HepG2 (cell line): ENCODE results near the gene RPH3AL. TPM values are rescaled to one million over a fixed set of nuclear protein-coding genes. Genes with fewer than 3 reads are reported as not detected.
A peak's percentile ranks its signal among the peaks of the same experiment; 100 is the strongest.

Source experiments
- ATAC-seq: fragments of 200-7000 bp; cut with Tn5 transposase; 3 replicates; pipeline ENCODE4 v1.9.1; 2020; ENCODE audit warnings: mild to moderate bottlenecking, moderate library complexity
- BruUV-seq: library from RNA; stranded (reverse); fragments of 400-500 nt; replicated peaks from 2 replicates; lab custom pipeline; 2021; lab: Mats Ljungman, UMichigan
- CTCF ChIA-PET: fragments of 300-600 bp; formaldehyde crosslinking; extraction: SDS; loops from one replicate; lab custom pipeline; 2021; ENCODE audit warnings: low total read pairs, inconsistent platforms, low intra/inter-chr PET ratio; lab: Yijun Ruan, JAX
- POLR2A ChIA-PET: fragments of 350-600 bp; sonication (Branson Sonifier 250); formaldehyde crosslinking; loops from one replicate; lab custom pipeline; 2020; ENCODE audit warnings: antibody characterized with exemption, inconsistent platforms; lab: Yijun Ruan, JAX
- DNase-seq: peaks from one replicate; pipeline ENCODE4 v3.0.0-alpha.2; 2015; ENCODE audit warnings: low spot score
- FAIRE-seq: peaks from 3 replicates; lab custom pipeline; 2011; peaks lifted over from hg19 to GRCh38; lab: Jason Lieb, UNC
- H2AFZ ChIP-seq: one replicate; pipeline ENCODE4 v1.6.1; 2011; ENCODE audit warnings: low read length, inconsistent platforms
- H3K27ac ChIP-seq: fragments of 300-600 bp; 3 replicates; pipeline ENCODE4 v1.8.0; 2011; ENCODE audit warnings: mixed run types, mild to moderate bottlenecking, mixed read lengths, low read length, inconsistent platforms; ENCODE audit not compliant: insufficient read depth; ENCODE audit errors: extremely low read length
- H3K27me3 ChIP-seq, 2 experiments: fragments of 200-600 bp in 1 of 2; 2 replicates in 1 of 2; 3 replicates in 1 of 2; pipeline versions ENCODE4 v1.6.0 to v1.8.0; 2011; ENCODE audit warnings: low read length in 2 of 2, mild to moderate bottlenecking in 2 of 2, moderate library complexity in 2 of 2, inconsistent platforms in 1 of 2; ENCODE audit not compliant: insufficient read depth in 2 of 2, control insufficient read depth in 1 of 2
- H3K36me3 ChIP-seq, 2 experiments: fragments of 200-600 bp in 1 of 2; replicated peaks in 1 of 2; 2 replicates in 1 of 2; 3 replicates in 1 of 2; pipeline versions ENCODE4 v1.5.1 to v1.8.0; 2011; ENCODE audit warnings: low read length in 2 of 2, inconsistent platforms in 1 of 2; ENCODE audit not compliant: insufficient read depth in 2 of 2, control insufficient read depth in 1 of 2
- H3K4me1 ChIP-seq: 2 replicates; pipeline ENCODE4 v1.5.1; 2012; ENCODE audit warnings: low read length, inconsistent platforms; ENCODE audit not compliant: insufficient read depth
- H3K4me2 ChIP-seq: 2 replicates; pipeline ENCODE4 v1.6.0; 2011; ENCODE audit warnings: low read depth, low read length, inconsistent platforms
- H3K4me3 ChIP-seq, 3 experiments: fragments of 200-600 bp in 1 of 3; sonication (generic), shearing (Covaris generic) in 1 of 3; replicated peaks in 1 of 3; 2 replicates each; pipeline ENCODE4 v1.5.1; 2011 to 2016; ENCODE audit warnings: low read length in 3 of 3, inconsistent platforms in 2 of 3, low read depth in 2 of 3, mild to moderate bottlenecking in 2 of 3, control low read depth in 1 of 3, mixed read lengths in 1 of 3; ENCODE audit not compliant: insufficient read depth in 1 of 3
- H3K79me2 ChIP-seq: one replicate; pipeline ENCODE4 v1.6.1; 2011; ENCODE audit warnings: low read length, inconsistent platforms; ENCODE audit not compliant: insufficient read depth
- H3K9ac ChIP-seq: 2 replicates; pipeline ENCODE4 v1.6.0; 2011; ENCODE audit warnings: mild to moderate bottlenecking, low read depth, low read length, inconsistent platforms; ENCODE audit not compliant: insufficient read depth
- H3K9me3 ChIP-seq: 2 replicates; pipeline ENCODE4 v1.5.1; 2012; ENCODE audit warnings: mild to moderate bottlenecking, low read length
- H4K20me1 ChIP-seq: 2 replicates; pipeline ENCODE4 v1.6.0; 2011; ENCODE audit warnings: inconsistent platforms, mild to moderate bottlenecking, low read length, moderate library complexity; ENCODE audit not compliant: insufficient read depth
- ATF5 ChIP-seq: sonication (generic); formaldehyde crosslinking; IDR thresholded peaks from 2 replicates; pipeline ENCODE4 v1.4.0; 2020; ENCODE audit warnings: mild to moderate bottlenecking, low read depth, missing genetic modification reagents
- DMAP1 ChIP-seq: IDR thresholded peaks from 2 replicates; pipeline ENCODE4 v1.6.1; 2016
- EED ChIP-seq: sonication (generic); formaldehyde crosslinking; IDR thresholded peaks from 2 replicates; pipeline ENCODE4 v1.5.0; 2020; ENCODE audit warnings: mild to moderate bottlenecking, missing genetic modification reagents
- HIVEP1 ChIP-seq: sonication (generic); formaldehyde crosslinking; IDR thresholded peaks from 2 replicates; pipeline ENCODE4 v1.4.0; 2020; ENCODE audit warnings: mild to moderate bottlenecking, missing genetic modification reagents
- MAFK ChIP-seq, 2 experiments: IDR thresholded peaks in 1 of 2; conservative IDR thresholded peaks in 1 of 2; 2 replicates each; pipeline ENCODE4 v1.6.1; 2011; ENCODE audit warnings: improper control_type of control experiment in 2 of 2, low read length in 2 of 2
- PITX1 ChIP-seq: sonication (generic); formaldehyde crosslinking; IDR thresholded peaks from 2 replicates; pipeline ENCODE4 v1.5.1; 2020; ENCODE audit warnings: mild to moderate bottlenecking, missing genetic modification reagents
- USF2 ChIP-seq, 2 experiments: sonication (generic) in 1 of 2; formaldehyde crosslinking in 1 of 2; IDR thresholded peaks; 2 replicates each; pipeline versions ENCODE4 v1.5.1 to v1.6.1; 2011 to 2020; ENCODE audit warnings: borderline replicate concordance in 1 of 2, low read depth in 1 of 2, low read length in 1 of 2, mild to moderate bottlenecking in 1 of 2, missing genetic modification reagents in 1 of 2, moderate library complexity in 1 of 2
- ZBTB38 ChIP-seq: sonication (generic); formaldehyde crosslinking; IDR thresholded peaks from 2 replicates; pipeline ENCODE4 v1.5.1; 2020; ENCODE audit warnings: mild to moderate bottlenecking, missing genetic modification reagents
- ZFP1 ChIP-seq: IDR thresholded peaks from 2 replicates; pipeline ENCODE4 v1.6.1; 2016
- ZGPAT ChIP-seq: IDR thresholded peaks from 2 replicates; pipeline ENCODE4 v1.6.1; 2016; ENCODE audit warnings: mild to moderate bottlenecking
- ZNF687 ChIP-seq: sonication (generic); formaldehyde crosslinking; IDR thresholded peaks from 2 replicates; pipeline ENCODE4 v1.5.1; 2020; ENCODE audit warnings: mild to moderate bottlenecking, missing genetic modification reagents, moderate library complexity
- WGBS: methylation state at CpG from one replicate; pipeline ENCODE4 v1.1.6; 2017; ENCODE audit warnings: low lambda C conversion rate; 5-methylcytosine and 5-hydroxymethylcytosine counted together
- in situ Hi-C: cut with HindIII; loops from 2 replicates; pipeline ENCODE4 v1.10.0; 2017; ENCODE audit warnings: low pct_unique_long_range_greater_than_20kb; ENCODE audit not compliant: extremely low pct_ligation_motif_present
- intact Hi-C: fragments of 100-400 bp; cut with micrococcal nuclease; formaldehyde crosslinking; loops from one replicate; pipeline ENCODE4 v1.10.0; 2022; ENCODE audit not compliant: unreplicated experiment
- polyA plus RNA-seq, 8 experiments: library from polyadenylated mRNA; depleted of rRNA in 3 of 8; stranded (reverse) in 7 of 8; unstranded in 1 of 8; fragments of >200 nt; fragmentation: Illumina TruSeq in 4 of 8; extraction: Trizol in 4 of 8; gene quantifications; 2 replicates each; pipeline versions ENCODE4 v1.2.1 to v1.2.3, GENCODE V29; 2011 to 2016; ENCODE audit warnings: low read depth in 4 of 8, missing spikeins in 1 of 8, mixed read lengths in 1 of 8; ENCODE audit not compliant: insufficient read depth in 1 of 8
- total RNA-seq, 5 experiments: library from RNA; depleted of rRNA; stranded (reverse); fragments of >200 nt; fragmentation: Illumina TruSeq; extraction: Trizol; gene quantifications; 2 replicates each; pipeline ENCODE4 v1.2.3, GENCODE V29; 2016; ENCODE audit warnings: low read depth in 1 of 5

The RPH3AL gene
- total and polyA plus RNA-seq, 2 of the 13 experiments (the other 11 are each of a cell fraction or from before 2014, with no cell fraction given): 7.8 to 16.4 TPM

DNA sequence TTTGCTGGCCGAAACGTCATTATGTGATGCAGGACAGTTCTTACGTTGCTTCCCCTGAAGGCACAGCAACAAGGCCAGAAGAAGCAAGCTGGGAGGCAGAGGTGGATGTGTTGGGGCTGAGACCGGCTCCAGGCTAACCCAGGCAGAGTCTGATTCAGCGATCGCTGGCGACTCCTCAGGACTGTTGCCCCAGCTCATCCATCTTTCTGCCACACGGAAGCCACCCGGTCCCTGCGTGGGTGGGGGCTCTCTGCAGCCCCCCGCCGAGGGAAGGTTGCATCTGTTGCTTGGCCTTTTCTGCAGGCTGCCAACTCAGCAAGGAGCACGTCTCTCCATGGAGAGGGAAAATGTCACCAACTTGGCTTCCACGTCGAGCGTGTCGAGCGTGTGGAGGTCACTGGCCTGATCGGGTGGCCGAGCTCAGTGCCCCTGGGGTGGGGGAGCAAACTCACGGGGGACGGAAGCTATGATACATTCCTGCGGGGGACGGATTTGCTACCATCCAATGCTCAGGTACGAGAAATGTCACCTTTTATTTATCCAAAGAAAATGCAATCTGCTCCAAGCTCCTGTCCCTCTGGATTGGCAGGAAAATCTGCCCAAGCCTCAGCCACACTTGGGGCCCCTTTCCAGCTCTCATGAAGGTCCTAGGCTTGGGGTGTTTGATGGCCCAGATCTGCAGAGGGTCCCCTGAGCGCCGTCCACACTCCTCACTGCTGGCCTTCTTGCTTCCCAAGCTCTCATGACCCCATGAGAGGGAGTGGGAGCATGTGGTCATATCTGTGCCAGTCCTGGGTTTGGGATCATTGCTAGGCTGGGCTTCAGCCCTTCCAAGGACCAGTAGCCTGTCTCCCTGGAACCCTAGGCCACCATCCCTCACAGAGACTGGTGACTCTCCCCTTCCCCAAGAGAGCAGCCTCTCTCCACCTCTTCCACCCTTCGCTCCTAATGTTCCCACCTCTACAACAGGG, 69.4 kb downstream of the RPH3AL start:
- Histone ChIP-seq H3K4me1 (peaks cover 17% of the 10 kb centered on the region), H4K20me1 (no peaks in the 10 kb centered on the region), H3K4me2 (no peak overlapping the region), H3K79me2 (no peaks in the 10 kb centered on the region), H3K9me3 (no peaks in the 10 kb centered on the region), H3K27ac (peak overlapping the region; percentile 58), H3K36me3 (peaks cover 8 to 10% of the 10 kb centered on the region in 2 experiments; a peak in 3 of 5 replicates), H2AFZ (no peak overlapping the region), H3K4me3 (0 out of 6 replicates have a peak overlapping the region, but pooled peaks of 1 of the 3 experiments have one; percentile 1), H3K9ac (no peak overlapping the region), H3K27me3 (no peaks in the 10 kb centered on the region)
- no peak for DNase-seq
- in situ Hi-C loops (no loop called here), intact Hi-C loops (no loop called here)
- no TSS peak for BruUV-seq
- no peak for FAIRE-seq
- CTCF ChIA-PET: no interaction called here
- POLR2A ChIA-PET: no interaction called here
- peak; percentile 56 for ATAC-seq
- WGBS: 94% methylated on average over 18 of the region's 28 CpGs
- peak; percentile 33 for TF ChIP-seq ZNF687 (CRISPR knock-in tag)
- 0 out of 2 replicates have a peak, but pooled peaks have one; percentile 27 for TF ChIP-seq EED (CRISPR knock-in tag)
- TF ChIP-seq ZFP1 (CRISPR knock-in tag): no peak
- peak; percentile 73; the same call in 1 of the 2 replicates for TF ChIP-seq ZBTB38 (CRISPR knock-in tag)
- no peak for TF ChIP-seq ATF5 (CRISPR knock-in tag)
- 0 out of 2 replicates have a peak, but pooled peaks have one; percentile 8 for TF ChIP-seq ZGPAT (CRISPR knock-in tag)
- TF ChIP-seq PITX1 (CRISPR knock-in tag): no peak
- 0 out of 2 replicates have a peak, but pooled peaks have one; percentile 7 for TF ChIP-seq DMAP1 (CRISPR knock-in tag)
- 0 out of 2 replicates have a peak, but pooled peaks have one; percentile 17 for TF ChIP-seq HIVEP1
- 0 out of 4 replicates have a peak, but pooled peaks of 1 of the 2 experiments have one; percentile 0 for TF ChIP-seq MAFK (conservative IDR thresholded peaks at IDR 0.05 in 1 of 2, IDR thresholded peaks at IDR 0.05 in 1 of 2; ENCODE audit: low read length in 2 of 2)
- TF ChIP-seq USF2 (IDR thresholded peaks at IDR 0.05; ENCODE audit: low read depth, low read length): no peak
- TF ChIP-seq USF2 (CRISPR knock-in tag; IDR thresholded peaks at IDR 0.05; ENCODE audit: borderline replicate concordance): no peak
